CD8-positive, alpha-beta memory T cell (primary cell): Measurements from ENCODE around the gene FILIP1L. TPM values are rescaled to one million over a fixed set of nuclear protein-coding genes. Genes with fewer than 3 reads are reported as not detected.

Experiments used
- CTCF ChIA-PET: fragments of 350-600 bp; sonication (Branson Sonifier 250); formaldehyde crosslinking; loops from one replicate; lab custom pipeline; 2021; ENCODE audit warnings: antibody characterized with exemption; lab: Charles Lee
- POLR2A ChIA-PET: fragments of 350-600 bp; sonication (Branson Sonifier 250); formaldehyde crosslinking; loops from one replicate; lab custom pipeline; 2021; ENCODE audit warnings: antibody characterized with exemption; lab: Charles Lee
- DNase-seq, 5 donors: peaks; one replicate each; pipeline versions ENCODE4 v3.0.0 to v3.0.0-alpha.2; 2020 to 2022; ENCODE audit warnings: mixed read lengths in 1 of 5
- H3K27ac ChIP-seq: one replicate; pipeline ENCODE4 v1.7.0; 2013; ENCODE audit warnings: low read depth, mild to moderate bottlenecking, low read length, moderate library complexity
- H3K27me3 ChIP-seq: 2 replicates; pipeline ENCODE4 v1.7.0; 2013; ENCODE audit warnings: low read length, mild to moderate bottlenecking; ENCODE audit not compliant: insufficient read depth, poor library complexity, severe bottlenecking
- H3K36me3 ChIP-seq: 2 replicates; pipeline ENCODE4 v1.7.0; 2013; ENCODE audit warnings: mild to moderate bottlenecking, low read length, moderate library complexity; ENCODE audit not compliant: insufficient read depth
- H3K4me1 ChIP-seq: 2 replicates; pipeline ENCODE4 v1.7.0; 2013; ENCODE audit warnings: mild to moderate bottlenecking, low read length, moderate library complexity; ENCODE audit not compliant: insufficient read depth
- H3K4me3 ChIP-seq: 2 replicates; pipeline ENCODE4 v1.7.0; 2013; ENCODE audit warnings: mild to moderate bottlenecking, low read length
- H3K9me3 ChIP-seq: 2 replicates; pipeline ENCODE4 v1.7.0; 2013; ENCODE audit warnings: mild to moderate bottlenecking, low read length
- H3K27ac Mint-ChIP-seq, 8 donors: one replicate each; pipeline ENCODE4 v1.8.0; 2020 to 2021; ENCODE audit warnings: mixed read lengths in 8 of 8, mild to moderate bottlenecking in 6 of 8, inconsistent platforms in 3 of 8, moderate library complexity in 3 of 8
- H3K27me3 Mint-ChIP-seq, 2 donors: one replicate each; pipeline ENCODE4 v1.8.0; 2020 to 2021; ENCODE audit warnings: mixed read lengths in 2 of 2, mild to moderate bottlenecking in 1 of 2, moderate library complexity in 1 of 2
- H3K36me3 Mint-ChIP-seq, 3 donors: one replicate each; pipeline ENCODE4 v1.8.0; 2020 to 2021; ENCODE audit warnings: mixed read lengths in 3 of 3, inconsistent platforms in 1 of 3, mild to moderate bottlenecking in 1 of 3
- H3K4me1 Mint-ChIP-seq, 3 donors: one replicate each; pipeline ENCODE4 v1.8.0; 2020 to 2021; ENCODE audit warnings: mixed read lengths in 3 of 3, inconsistent platforms in 1 of 3, mild to moderate bottlenecking in 1 of 3
- H3K4me3 Mint-ChIP-seq, 7 donors: one replicate each; pipeline ENCODE4 v1.8.0; 2020 to 2021; ENCODE audit warnings: mixed read lengths in 7 of 7, mild to moderate bottlenecking in 6 of 7, moderate library complexity in 4 of 7, inconsistent platforms in 2 of 7
- H3K9me3 Mint-ChIP-seq, 5 donors: one replicate each; pipeline ENCODE4 v1.8.0; 2020 to 2022; ENCODE audit warnings: mixed read lengths in 5 of 5, mild to moderate bottlenecking in 3 of 5, moderate library complexity in 2 of 5, inconsistent platforms in 1 of 5
- polyA plus RNA-seq: library from polyadenylated mRNA; unstranded; fragments of 300-500 nt; fragmentation: Illumina TruSeq; gene quantifications from one replicate; pipeline ENCODE4 v1.2.3, GENCODE V29; 2021
- total RNA-seq, 2 experiments: library from RNA; stranded (reverse); gene quantifications; one replicate each; pipeline ENCODE4 v1.2.3, GENCODE V29; 2021

Gene FILIP1L
- total and polyA plus RNA-seq, 3 experiments from 2014 or later: 0.12 to 0.27 (median 0.20) TPM

DNA sequence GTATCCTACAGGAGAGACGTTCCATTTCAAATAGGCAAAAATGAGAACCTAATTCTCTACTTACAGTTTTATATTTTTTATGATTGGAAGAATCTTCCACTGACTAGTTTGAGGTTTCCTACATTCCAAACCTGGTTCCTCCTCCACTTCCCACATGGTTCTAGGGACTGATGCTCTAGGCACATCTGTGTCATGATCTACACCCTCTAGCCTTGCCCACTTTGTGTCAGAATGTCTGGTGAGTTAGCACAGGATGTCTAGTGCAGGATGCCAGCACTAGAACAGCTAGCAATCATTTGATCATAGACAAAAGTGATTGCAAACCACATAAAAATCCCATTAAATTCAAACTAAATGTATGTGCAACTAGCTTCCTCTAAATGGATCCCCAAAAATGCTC is 26.7 kb upstream of the FILIP1L start:
- Mint-ChIP-seq H3K4me1 (peaks cover 0 to 7% (median 0%) of the 10 kb centered on the region in 3 donors), H3K27ac (no peak overlapping the region), H3K9me3 (peaks cover 3 to 14% (median 8%) of the 10 kb centered on the region in 5 donors), H3K36me3 (peaks cover 3 to 36% (median 6%) of the 10 kb centered on the region in 3 donors), H3K4me3 (no peak overlapping the region), H3K27me3 (no peaks in the 10 kb centered on the region)
- Histone ChIP-seq H3K27ac (no peak overlapping the region), H3K4me3 (no peak overlapping the region), H3K9me3 (no peaks in the 10 kb centered on the region), H3K36me3 (no peaks in the 10 kb centered on the region), H3K4me1 (no peaks in the 10 kb centered on the region), H3K27me3 (no peaks in the 10 kb centered on the region)
- POLR2A ChIA-PET: no interaction called here
- no peak for DNase-seq
- CTCF ChIA-PET: interaction anchor here (1.7 kb wide), 1 partner anchor 9 kb away, joined by 3 read pairs; no protein-coding TSS in a partner anchor

DNA sequence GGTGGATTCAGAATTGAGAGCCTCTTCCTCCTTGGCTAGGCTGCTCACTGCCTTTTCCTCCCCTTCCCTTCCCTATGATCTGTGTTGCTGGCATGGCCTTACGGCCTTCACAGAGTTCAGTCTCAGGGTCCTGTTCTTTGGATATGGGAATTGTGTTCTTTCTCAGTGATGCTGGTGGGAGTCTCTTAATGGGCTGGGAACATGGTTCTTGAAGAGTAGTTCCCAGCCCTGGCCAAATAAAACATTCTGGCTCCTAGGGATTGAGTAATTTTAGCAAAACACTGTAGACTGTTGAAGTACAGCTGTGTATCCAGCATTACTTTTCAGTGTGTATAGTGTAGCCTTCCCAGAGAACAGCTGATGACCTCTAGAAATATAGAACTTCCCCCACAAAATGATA is 22.6 kb upstream of the FILIP1L start:
- no peaks in the 10 kb centered on the region for H3K9me3 ChIP-seq
- CTCF ChIA-PET: no interaction called here
- no peaks in the 10 kb centered on the region for H3K4me1 Mint-ChIP-seq

DNA sequence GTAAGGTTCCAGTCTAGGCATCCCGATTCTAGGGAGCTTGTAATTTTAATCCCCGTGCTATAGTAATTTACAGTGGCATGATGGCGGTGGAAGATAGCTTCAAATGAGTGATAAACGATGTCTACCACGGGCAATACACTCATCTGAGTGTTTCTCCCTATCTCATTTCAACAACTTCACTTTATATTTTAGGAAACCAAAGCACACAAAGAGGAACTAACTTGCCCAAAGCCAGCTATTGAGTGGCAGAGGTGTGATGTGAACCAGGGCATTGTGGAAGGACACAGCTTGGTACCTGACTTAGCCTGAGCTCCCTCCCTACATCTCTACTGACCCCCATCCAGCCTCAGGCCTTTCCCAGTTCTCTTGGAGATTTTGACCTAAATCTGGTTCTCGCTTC is 16.9 kb upstream of the FILIP1L start:
- no peak overlapping the region for H3K27ac Mint-ChIP-seq
- no peaks in the 10 kb centered on the region for H3K27me3 Mint-ChIP-seq
- no peaks in the 10 kb centered on the region for H3K27me3 ChIP-seq
- no peaks in the 10 kb centered on the region for H3K4me1 ChIP-seq
- no peak overlapping the region for H3K4me3 Mint-ChIP-seq
- H3K36me3 ChIP-seq: no peaks in the 10 kb centered on the region
- ChIA-PET CTCF (interaction anchor here (0.6 kb wide), 1 partner anchor 8 kb away, joined by 3 read pairs; no protein-coding TSS in a partner anchor), POLR2A (no interaction called here)
- no peaks in the 10 kb centered on the region for H3K4me1 Mint-ChIP-seq
- no peaks in the 10 kb centered on the region for H3K9me3 ChIP-seq
- H3K27ac ChIP-seq: no peak overlapping the region
- H3K36me3 Mint-ChIP-seq: peaks cover 0 to 12% (median 0%) of the 10 kb centered on the region in 3 donors
- no peak overlapping the region for H3K4me3 ChIP-seq
- H3K9me3 Mint-ChIP-seq: no peaks in the 10 kb centered on the region
- DNase-seq: no peak

More for the DNA sequence above, 22.6 kb upstream of the FILIP1L start:
- Mint-ChIP-seq H3K36me3 (peaks cover 0 to 16% (median 3%) of the 10 kb centered on the region in 3 donors), H3K27ac (no peak overlapping the region), H3K4me3 (no peak overlapping the region), H3K27me3 (no peaks in the 10 kb centered on the region), H3K9me3 (no peaks in the 10 kb centered on the region)
- no peaks in the 10 kb centered on the region for H3K27me3 ChIP-seq
- DNase-seq: no peak
- POLR2A ChIA-PET: no interaction called here
- no peak overlapping the region for H3K27ac ChIP-seq
- no peak overlapping the region for H3K4me3 ChIP-seq
- no peaks in the 10 kb centered on the region for H3K4me1 ChIP-seq
- H3K36me3 ChIP-seq: no peaks in the 10 kb centered on the region

DNA sequence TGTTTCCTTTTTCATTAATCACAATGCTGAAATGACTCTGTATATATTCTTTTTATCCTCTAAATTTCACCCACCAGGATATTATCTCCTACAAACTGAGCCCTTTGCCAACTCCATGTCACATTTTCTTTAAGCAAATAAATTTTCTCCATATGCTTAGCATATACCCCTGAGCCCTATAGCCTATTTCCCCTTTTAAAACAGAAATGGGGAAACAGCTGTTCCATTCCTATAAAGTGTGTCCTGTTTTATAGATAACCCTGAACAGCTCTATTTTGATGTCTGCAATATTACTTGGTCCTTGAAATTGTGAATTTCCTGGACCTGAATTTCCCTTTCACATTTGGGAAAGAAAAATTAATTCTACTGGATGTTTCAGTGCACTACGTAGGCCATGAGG is 15.6 kb upstream of the FILIP1L start:
- H3K9me3 Mint-ChIP-seq: no peaks in the 10 kb centered on the region

DNA sequence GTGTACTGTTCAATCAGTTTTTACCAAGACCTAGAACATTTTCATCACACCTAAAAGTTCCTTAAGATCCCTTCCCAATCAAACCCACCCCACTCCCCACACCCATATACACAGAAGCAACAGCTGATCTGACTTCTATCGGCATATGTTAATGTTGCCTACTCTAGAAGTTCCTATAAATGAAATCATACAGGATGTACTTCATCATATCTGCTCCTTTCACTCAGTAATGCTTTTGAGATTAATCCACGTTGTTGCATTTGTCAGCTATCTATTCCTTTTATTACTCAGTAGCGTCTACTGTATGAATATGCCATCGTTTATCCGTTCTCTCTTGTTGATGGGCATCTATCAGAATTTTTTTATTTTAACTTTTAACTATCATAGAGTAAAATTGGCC is 14.3 kb upstream of the FILIP1L start:
- H3K4me1 ChIP-seq: no peaks in the 10 kb centered on the region
- no peaks in the 10 kb centered on the region for H3K36me3 ChIP-seq
- H3K4me3 ChIP-seq: no peak overlapping the region
- Mint-ChIP-seq H3K27ac (no peak overlapping the region), H3K9me3 (no peaks in the 10 kb centered on the region), H3K4me3 (no peak overlapping the region), H3K27me3 (no peaks in the 10 kb centered on the region), H3K4me1 (no peaks in the 10 kb centered on the region), H3K36me3 (peaks cover 0 to 8% (median 0%) of the 10 kb centered on the region in 3 donors)
- no peak overlapping the region for H3K27ac ChIP-seq
- H3K9me3 ChIP-seq: no peaks in the 10 kb centered on the region
- H3K27me3 ChIP-seq: no peaks in the 10 kb centered on the region
- POLR2A ChIA-PET: no interaction called here
- no peak for DNase-seq
- CTCF ChIA-PET: no interaction called here

More for the DNA sequence above, 15.6 kb upstream of the FILIP1L start:
- ChIA-PET CTCF (no interaction called here), POLR2A (no interaction called here)
- Mint-ChIP-seq H3K27me3 (no peaks in the 10 kb centered on the region), H3K4me3 (no peak overlapping the region), H3K36me3 (peaks cover 0 to 8% (median 0%) of the 10 kb centered on the region in 3 donors), H3K27ac (no peak overlapping the region), H3K4me1 (no peaks in the 10 kb centered on the region)
- no peaks in the 10 kb centered on the region for H3K9me3 ChIP-seq
- no peaks in the 10 kb centered on the region for H3K36me3 ChIP-seq
- no peak overlapping the region for H3K4me3 ChIP-seq
- no peak overlapping the region for H3K27ac ChIP-seq
- DNase-seq: no peak
- H3K4me1 ChIP-seq: no peaks in the 10 kb centered on the region
- no peaks in the 10 kb centered on the region for H3K27me3 ChIP-seq

DNA sequence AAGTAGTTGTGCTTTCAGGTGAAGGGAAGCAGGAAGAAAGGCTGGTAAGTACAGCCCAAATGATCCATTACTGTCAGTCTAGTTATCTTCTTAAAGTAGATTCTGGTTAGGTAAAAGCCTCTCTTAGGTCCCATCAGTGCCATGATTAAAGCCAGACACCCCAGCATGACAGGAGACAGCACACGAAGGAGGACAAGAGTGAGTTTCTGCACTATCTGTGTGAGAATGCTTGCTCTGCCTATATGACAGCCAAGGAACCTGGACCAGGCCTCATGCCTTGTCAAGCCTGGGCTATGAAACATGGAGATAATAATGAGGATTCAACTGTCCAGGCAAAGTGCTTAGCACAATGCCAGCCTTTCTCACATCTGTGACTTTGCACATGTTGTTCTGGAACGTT is 13.5 kb upstream of the FILIP1L start:
- ChIA-PET POLR2A (no interaction called here), CTCF (interaction anchor here (1.3 kb wide), 1 partner anchor 8 kb away, joined by 3 read pairs; no protein-coding TSS in a partner anchor)
- Mint-ChIP-seq H3K36me3 (peaks cover 0 to 8% (median 0%) of the 10 kb centered on the region in 3 donors), H3K4me3 (no peak overlapping the region), H3K4me1 (no peaks in the 10 kb centered on the region), H3K9me3 (no peaks in the 10 kb centered on the region), H3K27me3 (no peaks in the 10 kb centered on the region), H3K27ac (no peak overlapping the region)
- no peaks in the 10 kb centered on the region for H3K27me3 ChIP-seq
- no peak overlapping the region for H3K27ac ChIP-seq
- no peaks in the 10 kb centered on the region for H3K4me1 ChIP-seq
- DNase-seq: no peak
- no peak overlapping the region for H3K4me3 ChIP-seq
- H3K9me3 ChIP-seq: no peaks in the 10 kb centered on the region
- no peaks in the 10 kb centered on the region for H3K36me3 ChIP-seq

DNA sequence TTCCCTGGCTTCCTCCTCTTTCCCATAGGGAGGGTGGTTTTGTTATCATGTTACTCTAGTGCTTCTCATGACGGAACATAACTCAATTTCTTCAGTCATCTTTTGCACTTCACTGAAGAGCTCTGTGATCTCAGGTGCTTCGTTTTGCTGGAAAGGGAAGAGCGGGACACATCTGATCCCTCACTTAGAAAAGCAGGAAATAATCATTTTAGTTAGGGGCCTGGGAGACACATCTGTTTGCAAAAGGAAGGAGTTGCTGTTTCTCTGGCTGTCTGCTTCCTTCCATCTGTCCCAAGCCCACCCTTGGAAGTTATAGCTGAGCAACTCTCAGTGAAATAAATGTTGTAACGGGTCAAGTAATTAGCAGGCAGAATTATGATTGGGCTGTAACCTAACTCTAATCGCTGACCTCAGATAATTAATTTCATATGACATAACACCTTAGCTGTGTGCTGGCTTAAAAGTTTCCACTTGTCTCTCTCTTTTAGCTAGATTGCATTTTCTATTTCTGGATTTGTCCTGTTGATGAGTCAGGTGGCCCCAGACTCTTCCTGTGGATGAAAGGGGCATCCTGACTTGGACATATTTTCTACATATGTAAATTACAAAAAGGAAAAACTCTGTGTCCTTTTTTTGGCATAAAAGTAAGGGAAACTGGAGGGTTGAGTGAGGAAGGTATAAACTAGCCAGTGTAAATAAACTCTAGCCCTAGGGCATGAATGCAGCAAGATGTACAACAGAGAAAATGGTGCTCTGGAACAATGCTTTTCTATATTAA is 11.0 kb upstream of the FILIP1L start:
- Mint-ChIP-seq H3K4me1 (no peaks in the 10 kb centered on the region), H3K4me3 (no peak overlapping the region), H3K27ac (no peak overlapping the region), H3K9me3 (no peaks in the 10 kb centered on the region), H3K27me3 (no peaks in the 10 kb centered on the region), H3K36me3 (peaks cover 0 to 6% (median 0%) of the 10 kb centered on the region in 3 donors)
- ChIA-PET POLR2A (no interaction called here), CTCF (no interaction called here)
- Histone ChIP-seq H3K9me3 (no peaks in the 10 kb centered on the region), H3K27me3 (no peaks in the 10 kb centered on the region), H3K4me1 (no peaks in the 10 kb centered on the region), H3K36me3 (no peaks in the 10 kb centered on the region), H3K4me3 (no peak overlapping the region), H3K27ac (no peak overlapping the region)
- no peak for DNase-seq

DNA sequence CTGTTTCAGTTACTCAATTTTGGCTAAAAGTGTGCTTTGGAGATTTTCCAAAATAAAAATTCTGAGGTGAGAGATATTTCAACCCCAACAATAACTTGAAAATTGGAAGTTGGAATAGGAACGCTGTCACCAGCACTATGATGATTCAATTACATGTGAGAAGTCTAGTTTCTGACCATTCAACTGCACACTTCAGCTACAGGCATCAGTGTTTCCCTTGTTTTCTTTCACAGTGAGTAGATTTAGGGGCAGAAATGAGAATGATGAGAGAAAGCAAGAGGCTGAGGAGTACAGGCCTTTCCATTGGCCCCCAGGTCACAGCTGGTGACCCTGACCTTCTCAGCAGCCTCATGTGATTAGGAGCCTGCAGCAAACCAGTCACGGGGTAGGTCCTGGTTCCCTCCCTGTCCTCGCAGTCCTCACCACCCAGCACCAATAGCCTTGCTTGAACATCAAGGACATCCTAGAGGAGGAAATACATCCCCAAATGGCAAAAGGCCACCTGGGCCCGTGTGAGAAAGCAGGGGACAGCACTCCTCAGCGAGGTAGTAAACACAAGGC is 10.0 kb upstream of the FILIP1L start:
- Mint-ChIP-seq H3K9me3 (no peaks in the 10 kb centered on the region), H3K36me3 (peaks cover 0 to 3% (median 0%) of the 10 kb centered on the region in 3 donors), H3K27me3 (no peaks in the 10 kb centered on the region), H3K4me3 (no peak overlapping the region), H3K4me1 (no peaks in the 10 kb centered on the region), H3K27ac (no peak overlapping the region)
- no peaks in the 10 kb centered on the region for H3K27me3 ChIP-seq
- ChIA-PET CTCF (no interaction called here), POLR2A (no interaction called here)
- H3K9me3 ChIP-seq: no peaks in the 10 kb centered on the region
- H3K4me3 ChIP-seq: no peak overlapping the region
- no peak overlapping the region for H3K27ac ChIP-seq
- no peaks in the 10 kb centered on the region for H3K36me3 ChIP-seq
- no peak for DNase-seq
- no peaks in the 10 kb centered on the region for H3K4me1 ChIP-seq
